GM21723 (cell line): ENCODE results near the gene USP38.
"Not testable (repeated sequence)": the region's sequence is repeated elsewhere in the genome, so short reads cannot be mapped to it uniquely, and the experiment has no call there.

Source experiments
- ATAC-seq: cut with Tn5 transposase; IDR thresholded peaks from one replicate; pipeline ENCODE4 v1.9.1; 2021; ENCODE audit warnings: mild to moderate bottlenecking, moderate library complexity; ENCODE audit not compliant: unreplicated experiment

USP38 gene

DNA sequence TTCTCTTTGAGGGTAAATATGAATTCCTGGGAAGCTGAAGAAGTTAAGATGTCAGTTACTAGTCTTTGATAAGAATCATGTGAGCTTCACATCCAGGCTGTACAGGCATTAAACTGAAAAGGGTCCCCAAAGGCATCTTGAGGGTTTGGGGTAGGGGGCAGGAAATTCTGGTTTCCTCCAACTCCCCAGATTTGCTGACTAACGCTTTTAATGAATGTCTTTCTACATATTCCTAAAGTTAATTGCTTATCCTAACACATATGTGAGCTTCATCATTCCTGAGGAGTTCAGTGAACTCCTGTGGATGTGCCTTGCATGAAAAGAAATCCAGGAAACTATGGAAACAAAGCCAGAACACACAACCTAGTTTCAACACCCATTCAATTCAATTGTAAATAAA, 78.1 kb downstream of the USP38 start:
- ATAC-seq, result no peak

DNA sequence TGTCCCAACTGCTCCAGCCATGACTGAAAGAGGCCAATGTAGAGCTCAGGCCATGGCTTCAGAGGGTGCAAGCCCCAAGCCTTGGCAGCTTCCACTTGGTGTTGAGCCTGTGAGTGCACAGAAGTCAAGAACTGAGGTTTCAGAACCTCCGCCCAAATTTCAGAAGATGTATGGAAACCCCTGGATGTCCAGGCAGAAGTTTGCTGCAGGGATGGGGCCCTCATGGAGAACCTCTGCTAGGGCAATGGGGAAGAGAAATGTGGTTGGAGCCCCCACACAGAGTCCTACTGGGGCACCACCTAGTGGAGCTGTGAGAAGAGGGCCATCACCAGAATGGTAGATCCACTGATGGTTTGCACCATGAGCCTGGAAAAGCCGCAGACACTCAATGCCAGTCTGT, 83.0 kb downstream of the USP38 start:
- ATAC-seq, result not testable (repeated sequence)

DNA sequence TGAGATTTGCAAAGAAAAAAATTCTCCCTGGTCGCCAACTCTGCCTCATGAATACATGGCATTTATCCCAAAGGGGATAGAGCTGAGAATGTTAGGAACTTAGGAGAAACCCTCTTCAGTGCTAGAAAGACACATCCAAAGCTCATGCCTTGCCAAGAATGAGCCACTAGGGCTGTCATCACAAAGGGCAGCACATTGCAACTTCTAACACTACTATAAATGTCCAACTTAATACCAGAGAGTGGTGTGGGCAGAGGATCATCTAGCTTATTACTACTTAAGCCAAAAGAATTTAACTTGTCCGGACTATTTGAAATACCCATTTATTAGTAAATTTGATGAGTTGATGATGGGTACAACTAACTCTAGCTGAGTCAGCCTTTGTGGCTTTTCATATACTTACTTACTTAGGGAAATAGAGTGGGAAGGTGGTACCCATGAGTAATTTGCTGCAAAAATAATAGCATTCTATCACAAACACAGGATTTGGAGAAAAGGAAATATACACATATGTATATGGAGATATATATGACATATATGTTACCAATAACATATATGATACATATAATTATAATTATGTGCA, 85.6 kb downstream of the USP38 start:
- no peak for ATAC-seq
